Uterus (tissue), 4 donors: ENCODE data around the gene SEMA4B. TPM values are rescaled to one million over a fixed set of nuclear protein-coding genes. Genes with fewer than 3 reads are reported as not detected.
A peak's percentile ranks its signal among the peaks of the same experiment; 100 is the strongest.
"Not testable (repeated sequence)": the region's sequence is repeated elsewhere in the genome, so short reads cannot be mapped to it uniquely, and the experiment has no call there.

Experiments
- DNase-seq, 2 donors: peaks; one replicate each; pipeline ENCODE4 v3.0.0-alpha.2; 2019 to 2020
- H3K27ac ChIP-seq, 2 donors: fragments of 200-600 bp; sonication (generic); 1 replicate in 1 of 2; 2 replicates in 1 of 2; pipeline ENCODE4 v1.5.1; 2016 to 2018
- H3K27me3 ChIP-seq, 2 donors: fragments of 200-600 bp; sonication (generic); one replicate each; pipeline ENCODE4 v1.5.1; 2018 to 2019; ENCODE audit warnings: control low read depth in 1 of 2
- H3K36me3 ChIP-seq, 2 donors: fragments of 200-600 bp; sonication (generic); one replicate each; pipeline ENCODE4 v1.5.1; 2019; ENCODE audit warnings: control low read depth in 1 of 2
- H3K4me1 ChIP-seq, 2 donors: fragments of 200-600 bp; sonication (generic); one replicate each; pipeline ENCODE4 v1.5.1; 2018 to 2019; ENCODE audit warnings: control low read depth in 1 of 2
- H3K4me3 ChIP-seq, 2 donors: fragments of 200-600 bp; sonication (generic); 1 replicate in 1 of 2; 2 replicates in 1 of 2; pipeline ENCODE4 v1.5.1; 2018 to 2019; ENCODE audit warnings: mild to moderate bottlenecking in 1 of 2
- H3K9me3 ChIP-seq, 2 donors: fragments of 200-600 bp; sonication (generic); one replicate each; pipeline ENCODE4 v1.5.1; 2019; ENCODE audit warnings: control low read depth in 1 of 2
- POLR2A ChIP-seq, 2 donors: fragments of 450-650 bp; IDR thresholded peaks; one replicate each; pipeline ENCODE4 v1.6.1; 2016; ENCODE audit warnings: antibody characterized with exemption in 2 of 2, mild to moderate bottlenecking in 1 of 2, moderate library complexity in 1 of 2
- intact Hi-C: fragments of 100-400 bp; cut with DNase I; formaldehyde crosslinking; loops from one replicate; pipeline ENCODE4 v1.15.1; 2023; ENCODE audit warnings: low total_unique reads
- total RNA-seq, 4 donors: library from RNA; depleted of rRNA in 3 of 4; stranded (reverse); fragments of >200 nt in 3 of 4; gene quantifications; one replicate each; pipeline versions ENCODE4 v1.1.0 to v1.2.4, GENCODE V29; 2014 to 2023
- TF ChIP-seq, protein P1 (sequence below), 4 experiments: fragments of 200-600 bp in 2 of 4; fragments of 450-650 bp in 2 of 4; sonication (generic) in 2 of 4; IDR thresholded peaks; one replicate each; pipeline ENCODE4 v1.5.1; 2016 to 2019; ENCODE audit warnings: antibody characterized with exemption in 4 of 4, mild to moderate bottlenecking in 2 of 4, moderate library complexity in 1 of 4
- donor health status: DM: yes; HTN: yes; CAD: no.

Gene SEMA4B
- total RNA-seq, 4 donors from 2014 or later: 6.7 to 50.1 (median 22.8) TPM

DNA sequence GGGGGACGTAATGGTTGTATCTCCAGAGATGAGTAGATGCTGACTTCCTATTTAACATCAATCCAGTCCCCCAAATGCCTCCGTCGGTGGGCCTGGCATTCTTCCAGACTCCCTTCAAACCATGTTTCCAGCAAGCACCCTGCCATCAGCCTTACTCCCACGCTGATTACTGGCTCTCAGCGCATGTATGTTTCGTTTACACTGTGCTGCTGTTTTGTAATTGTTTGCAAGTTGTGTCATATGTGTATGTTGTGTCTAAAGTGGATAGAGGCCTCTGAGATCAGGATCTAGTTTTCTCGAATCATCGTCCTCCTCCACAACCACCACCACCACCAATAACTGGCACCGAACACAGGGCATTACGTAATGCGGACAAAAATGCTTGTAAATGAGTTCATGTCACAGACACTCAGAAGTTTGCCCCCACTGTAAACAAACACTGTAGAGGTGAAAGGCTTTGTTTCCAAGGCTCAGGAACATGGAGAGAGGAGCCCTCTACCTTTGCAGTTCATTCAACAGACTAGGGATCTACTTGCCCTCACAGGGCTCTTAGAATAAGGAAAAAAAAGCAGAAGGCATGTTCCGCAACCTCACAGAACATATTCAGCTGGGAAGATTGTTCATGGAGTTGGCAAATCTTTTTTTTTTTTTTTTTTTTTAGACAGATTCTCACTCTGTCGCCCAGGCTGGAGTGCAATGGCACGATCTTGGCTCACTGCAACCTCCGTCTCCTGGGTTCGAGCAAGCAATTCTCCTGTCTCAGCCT lies 46.1 kb upstream of the SEMA4B start:
- Histone ChIP-seq H3K36me3 (no peaks in the 10 kb centered on the region), H3K27me3 (no peaks in the 10 kb centered on the region), H3K27ac (no peak overlapping the region), H3K4me1 (no peaks in the 10 kb centered on the region), H3K9me3 (no peaks in the 10 kb centered on the region), H3K4me3 (no peak overlapping the region)
- DNase-seq: no peak
- TF ChIP-seq, protein P1, sequence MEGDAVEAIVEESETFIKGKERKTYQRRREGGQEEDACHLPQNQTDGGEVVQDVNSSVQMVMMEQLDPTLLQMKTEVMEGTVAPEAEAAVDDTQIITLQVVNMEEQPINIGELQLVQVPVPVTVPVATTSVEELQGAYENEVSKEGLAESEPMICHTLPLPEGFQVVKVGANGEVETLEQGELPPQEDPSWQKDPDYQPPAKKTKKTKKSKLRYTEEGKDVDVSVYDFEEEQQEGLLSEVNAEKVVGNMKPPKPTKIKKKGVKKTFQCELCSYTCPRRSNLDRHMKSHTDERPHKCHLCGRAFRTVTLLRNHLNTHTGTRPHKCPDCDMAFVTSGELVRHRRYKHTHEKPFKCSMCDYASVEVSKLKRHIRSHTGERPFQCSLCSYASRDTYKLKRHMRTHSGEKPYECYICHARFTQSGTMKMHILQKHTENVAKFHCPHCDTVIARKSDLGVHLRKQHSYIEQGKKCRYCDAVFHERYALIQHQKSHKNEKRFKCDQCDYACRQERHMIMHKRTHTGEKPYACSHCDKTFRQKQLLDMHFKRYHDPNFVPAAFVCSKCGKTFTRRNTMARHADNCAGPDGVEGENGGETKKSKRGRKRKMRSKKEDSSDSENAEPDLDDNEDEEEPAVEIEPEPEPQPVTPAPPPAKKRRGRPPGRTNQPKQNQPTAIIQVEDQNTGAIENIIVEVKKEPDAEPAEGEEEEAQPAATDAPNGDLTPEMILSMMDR (IDR thresholded peaks at IDR 0.05): no peak
- no peak for TF ChIP-seq POLR2A (IDR thresholded peaks at IDR 0.05)
- intact Hi-C loops: no loop called here

DNA sequence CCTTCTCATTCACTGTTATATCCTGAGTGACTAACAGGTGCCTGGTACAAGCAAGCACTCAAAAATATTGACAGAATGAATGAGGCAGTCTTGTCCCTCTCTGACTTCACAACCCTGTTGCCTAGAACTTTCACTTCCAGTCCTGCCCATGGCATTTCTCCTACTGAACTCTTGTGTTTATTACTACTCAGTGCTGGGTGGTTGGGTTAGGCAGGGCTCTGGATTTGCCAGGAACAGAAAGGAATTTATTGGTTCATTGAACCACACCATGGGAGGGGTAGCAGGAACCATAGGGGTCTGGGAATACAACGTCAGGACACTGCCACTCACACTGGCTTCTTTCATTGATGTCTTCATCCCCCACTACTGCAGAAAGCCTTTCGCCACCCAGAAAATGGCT lies 41.9 kb upstream of the SEMA4B start:
- H3K27ac ChIP-seq: no peak overlapping the region
- intact Hi-C loops: no loop called here
- TF ChIP-seq, protein P1 (IDR thresholded peaks at IDR 0.05): no peak
- no peak for TF ChIP-seq POLR2A (IDR thresholded peaks at IDR 0.05)
- H3K4me1 ChIP-seq: no peaks in the 10 kb centered on the region
- H3K4me3 ChIP-seq: no peak overlapping the region
- no peak for DNase-seq
- H3K9me3 ChIP-seq: no peaks in the 10 kb centered on the region
- H3K27me3 ChIP-seq: no peaks in the 10 kb centered on the region
- H3K36me3 ChIP-seq: no peaks in the 10 kb centered on the region

DNA sequence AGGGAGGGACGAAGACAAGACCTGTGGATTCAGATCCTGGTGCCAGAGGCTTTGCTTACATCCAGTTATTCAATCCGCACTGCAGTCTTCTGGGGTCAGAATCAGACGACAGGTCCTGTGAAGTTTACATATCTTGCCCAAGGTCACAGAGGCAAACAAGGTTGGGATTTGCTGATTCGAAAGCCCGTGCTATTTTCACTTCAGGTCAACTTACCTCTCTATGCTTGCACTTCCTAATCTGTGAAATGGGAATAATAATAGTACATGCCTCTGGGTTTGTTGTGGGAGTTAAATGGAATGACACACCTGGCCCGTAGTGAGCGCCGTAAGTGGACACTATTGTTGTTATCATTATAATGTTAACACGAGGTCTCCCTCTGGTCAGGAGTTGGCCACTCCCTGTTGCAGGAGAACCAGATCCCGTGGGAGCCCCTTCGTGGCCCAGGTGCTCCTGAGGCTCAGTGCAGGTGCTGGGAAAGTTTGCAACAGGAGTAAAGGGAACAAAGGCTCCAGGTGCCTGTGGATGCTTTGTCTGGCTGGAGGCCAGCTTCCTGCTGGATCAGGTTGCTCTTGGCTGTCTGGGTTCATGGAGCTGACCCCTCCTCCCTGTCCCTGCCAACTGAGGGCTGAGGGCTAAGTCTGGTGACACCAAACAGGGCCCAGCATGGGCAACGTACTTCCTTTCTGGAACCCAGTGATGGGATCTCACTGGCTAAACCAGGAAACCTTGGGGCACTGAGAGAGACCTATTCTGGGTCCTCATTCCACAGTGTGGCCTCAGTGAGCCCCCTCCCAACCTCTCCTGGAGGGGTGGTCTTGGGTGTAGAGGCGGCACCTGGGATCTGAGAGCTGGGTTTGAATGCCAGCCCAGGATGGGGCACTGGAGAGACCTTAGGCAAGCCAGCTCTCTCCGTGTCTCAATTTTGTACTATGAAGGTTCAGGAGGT lies 40.1 kb upstream of the SEMA4B start:
- TF ChIP-seq, protein P1 (IDR thresholded peaks at IDR 0.05): no peak
- TF ChIP-seq POLR2A (IDR thresholded peaks at IDR 0.05): no peak
- intact Hi-C loops: no loop called here
- Histone ChIP-seq H3K4me3 (no peak overlapping the region), H3K4me1 (no peaks in the 10 kb centered on the region), H3K9me3 (no peaks in the 10 kb centered on the region), H3K27me3 (no peaks in the 10 kb centered on the region), H3K27ac (no peak overlapping the region), H3K36me3 (no peaks in the 10 kb centered on the region)
- DNase-seq: peak in 1 of 2 donors; percentile 16

DNA sequence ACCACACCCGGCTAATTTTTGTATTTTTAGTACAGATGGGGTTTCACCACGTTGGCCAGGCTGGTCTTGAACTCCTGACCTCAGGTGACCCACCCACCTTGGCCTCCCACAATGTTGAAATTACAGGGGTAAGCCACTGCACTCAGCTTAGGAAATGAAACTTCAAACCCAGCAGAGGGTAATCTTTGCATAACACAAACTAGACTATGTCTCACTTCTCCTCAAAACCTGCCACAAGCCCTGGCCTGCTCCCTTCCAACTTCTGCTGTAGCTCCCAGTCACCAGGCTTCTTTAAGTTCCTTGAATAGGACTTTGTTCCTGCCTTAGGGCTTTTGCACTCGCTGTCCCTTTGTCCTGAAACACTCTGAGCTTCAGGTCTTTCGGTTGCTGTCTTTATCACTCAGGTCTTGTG lies 39.2 kb upstream of the SEMA4B start:
- H3K4me1 ChIP-seq: no peaks in the 10 kb centered on the region
- H3K27me3 ChIP-seq: no peaks in the 10 kb centered on the region
- no peaks in the 10 kb centered on the region for H3K36me3 ChIP-seq
- no peak for DNase-seq
- H3K27ac ChIP-seq: no peak overlapping the region
- no peaks in the 10 kb centered on the region for H3K9me3 ChIP-seq
- TF ChIP-seq, protein P1 (IDR thresholded peaks at IDR 0.05): no peak
- TF ChIP-seq POLR2A (IDR thresholded peaks at IDR 0.05): no peak
- intact Hi-C loops: no loop called here
- no peak overlapping the region for H3K4me3 ChIP-seq

DNA sequence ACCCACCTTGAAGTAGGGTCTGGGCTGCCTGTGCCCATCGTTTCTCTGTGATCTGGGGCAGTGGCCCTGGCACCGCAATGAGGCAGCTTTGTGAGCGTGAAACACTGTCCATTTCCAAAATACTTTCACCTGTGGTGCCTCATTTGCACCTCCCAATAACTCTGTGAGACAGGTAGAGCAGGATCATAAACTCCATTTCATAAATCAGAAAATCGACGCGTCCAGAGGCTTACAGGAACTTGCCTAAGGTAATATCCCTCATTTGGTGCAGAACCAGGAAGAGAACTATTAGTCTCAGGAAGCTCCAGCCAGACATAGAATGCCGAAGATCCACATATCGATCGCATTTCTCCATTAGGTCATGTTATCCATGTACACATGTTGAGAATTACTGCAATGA lies 38.2 kb upstream of the SEMA4B start:
- H3K27me3 ChIP-seq: no peaks in the 10 kb centered on the region
- TF ChIP-seq, protein P1 (IDR thresholded peaks at IDR 0.05): no peak
- TF ChIP-seq POLR2A (IDR thresholded peaks at IDR 0.05): no peak
- no peaks in the 10 kb centered on the region for H3K36me3 ChIP-seq
- H3K27ac ChIP-seq: no peak overlapping the region
- no peak overlapping the region for H3K4me3 ChIP-seq
- intact Hi-C loops: no loop called here
- H3K4me1 ChIP-seq: no peaks in the 10 kb centered on the region
- H3K9me3 ChIP-seq: no peaks in the 10 kb centered on the region
- DNase-seq: no peak

DNA sequence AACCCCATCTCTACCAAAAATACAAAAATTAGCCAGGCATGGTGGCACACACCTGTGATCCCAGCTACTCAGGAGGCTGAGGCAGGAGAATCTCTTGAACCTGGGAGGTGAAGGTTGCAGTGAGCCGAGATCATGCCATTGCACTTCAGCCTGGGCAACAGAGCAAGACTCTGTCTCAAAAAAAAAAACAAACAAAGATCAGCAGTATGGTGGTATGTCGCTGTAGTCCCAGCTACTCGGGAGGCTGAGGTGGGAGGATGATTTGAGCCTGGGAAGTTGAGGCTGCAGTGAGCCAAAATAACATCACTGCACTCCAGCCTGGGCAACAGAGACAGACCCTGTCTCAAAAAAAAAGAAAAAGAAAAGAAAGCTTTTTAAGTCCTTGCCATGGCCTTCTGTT lies 36.9 kb upstream of the SEMA4B start:
- H3K27me3 ChIP-seq, H3K4me3 ChIP-seq, H3K9me3 ChIP-seq, H3K4me1 ChIP-seq, intact Hi-C loops, H3K27ac ChIP-seq, H3K36me3 ChIP-seq, DNase-seq: not testable (repeated sequence)
